ENCODE data around the gene DCLRE1C. TPM values are rescaled to one million over a fixed set of nuclear protein-coding genes. Genes with fewer than 3 reads are reported as not detected.
A peak's percentile ranks its signal among the peaks of the same experiment; 100 is the strongest.

DCLRE1C gene
- total and polyA plus RNA-seq, 2 of the 8 experiments (the other 6 are each of a cell fraction or from before 2014, with no cell fraction given) = 0.77 to 7.4 TPM

DNA sequence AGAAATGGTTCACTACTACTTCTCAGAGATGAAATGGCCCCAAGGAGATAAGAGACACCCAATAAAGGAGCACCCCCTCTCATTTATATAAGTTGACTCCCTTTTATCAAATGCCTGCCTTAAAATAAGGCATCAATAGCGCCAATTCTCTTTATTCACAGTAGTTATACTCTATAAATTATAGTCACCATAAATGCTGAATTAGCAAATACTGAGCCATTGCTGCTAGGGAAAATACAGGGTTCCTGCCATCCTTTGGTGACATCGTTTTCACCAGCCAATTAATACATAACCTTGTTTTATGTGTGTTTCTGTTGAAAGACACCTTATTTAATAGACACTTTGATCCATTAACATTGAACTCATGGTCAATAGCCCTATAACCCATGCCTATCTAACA, 28.6 kb downstream of the DCLRE1C start:
- H4K8ac ChIP-seq (ENCODE audit: extremely low read depth, insufficient read depth, low read length) = no peak overlapping the region
- no peak overlapping the region for H3K18ac ChIP-seq (ENCODE audit: extremely low read depth, low read length)
- H3K14ac ChIP-seq (ENCODE audit: insufficient read length) = no peak overlapping the region
- H3K4me2 ChIP-seq (ENCODE audit: insufficient read depth in 1 of 2, low read depth in 2 of 2, low read length in 2 of 2) = no peak overlapping the region
- H4K5ac ChIP-seq (ENCODE audit: insufficient read length, low read depth, low read length) = no peak overlapping the region
- ChIA-PET POLR2A (ENCODE audit: partially characterized antibody) (no interaction called here), CTCF (ENCODE audit: partially characterized antibody) (no interaction called here)
- no peak overlapping the region for H2BK5ac ChIP-seq (ENCODE audit: low read depth, low read length)
- H2AFZ ChIP-seq (ENCODE audit: low read length) = no peak overlapping the region
- H3K23me2 ChIP-seq (ENCODE audit: low read depth, low read length) = no peaks in the 10 kb centered on the region
- no peak overlapping the region for H2BK120ac ChIP-seq (replicated peaks; ENCODE audit: low read depth, low read length)
- no peak overlapping the region for H3K4ac ChIP-seq (replicated peaks; ENCODE audit: insufficient read length, low read depth, low read length)
- no peak overlapping the region for H2BK20ac ChIP-seq (ENCODE audit: low read length)
- H3K4me1 ChIP-seq (replicated peaks in 1 of 4; ENCODE audit: control insufficient read depth in 3 of 4, insufficient read depth in 4 of 4, low read length in 3 of 4) = no peaks in the 10 kb centered on the region
- H2BK12ac ChIP-seq (ENCODE audit: low read depth, low read length) = no peak overlapping the region
- H3K27me3 ChIP-seq (replicated peaks in 1 of 4; ENCODE audit: control insufficient read depth in 3 of 4, extremely low read depth in 1 of 4, insufficient read depth in 3 of 4, low read length in 3 of 4) = no peaks in the 10 kb centered on the region
- peaks cover 0 to 3% of the 10 kb centered on the region in 2 experiments for H4K20me1 ChIP-seq (replicated peaks in 1 of 2; ENCODE audit: control insufficient read depth in 1 of 2, insufficient read depth in 2 of 2, low read length in 2 of 2)
- no peak overlapping the region for H3K9ac ChIP-seq (replicated peaks in 1 of 4; ENCODE audit: extremely low read depth in 1 of 4, low read depth in 3 of 4, low read length in 3 of 4)
- TF ChIP-seq CHD2 (IDR thresholded peaks at IDR 0.05; ENCODE audit: low read length) (no peak), SP2 (IDR thresholded peaks at IDR 0.05; ENCODE audit: low read length) (no peak), TEAD4 (IDR thresholded peaks at IDR 0.05; ENCODE audit: low read depth, low read length) (no peak), SIRT6 (IDR thresholded peaks at IDR 0.05; ENCODE audit: low read length) (no peak), MAFK (IDR thresholded peaks at IDR 0.05; ENCODE audit: low read depth, low read length) (0 out of 2 replicates have a peak, but pooled peaks have one; percentile 40), SIX5 (IDR thresholded peaks at IDR 0.05; ENCODE audit: low read depth, low read length) (no peak)
- H3K36me3 ChIP-seq (ENCODE audit: control insufficient read depth in 2 of 4, insufficient read depth in 4 of 4, low read length in 3 of 4) = peaks cover 0 to 12% (median 6%) of the 10 kb centered on the region in 4 experiments; a peak in 6 of 8 replicates
- H3K27ac ChIP-seq (ENCODE audit: low read depth, low read length) = no peak overlapping the region
- H4K91ac ChIP-seq (replicated peaks; ENCODE audit: insufficient read length, low read length) = no peak overlapping the region
- no peaks in the 10 kb centered on the region for H3K79me2 ChIP-seq (ENCODE audit: control insufficient read depth in 1 of 2, insufficient read depth in 2 of 2, low read length in 2 of 2)
- no peaks in the 10 kb centered on the region for H3K9me3 ChIP-seq (ENCODE audit: insufficient read depth in 2 of 2, low read depth in 1 of 2, low read length in 1 of 2)
- no peak for FAIRE-seq
- 94% methylated on average over 2 of the region's 2 CpGs; no CpG with 5 or more reads in 1 of the 2 experiments for WGBS, 2 experiments (ENCODE audit: extremely low coverage in 1 of 2, insufficient coverage in 1 of 2, insufficient read length in 1 of 2, insufficient replicate concordance in 2 of 2, low coverage in 1 of 2, low lambda C conversion rate in 2 of 2, missing lambda C conversion rate in 1 of 2)
- H2BK15ac ChIP-seq (ENCODE audit: low read length) = no peak overlapping the region
- no peaks in the 10 kb centered on the region for H3K79me1 ChIP-seq (ENCODE audit: low read depth, low read length)
- no peak overlapping the region for H3K56ac ChIP-seq (replicated peaks; ENCODE audit: insufficient read length, low read depth, low read length)
- H3K4me3 ChIP-seq (ENCODE audit: extremely low read depth in 1 of 4, insufficient read depth in 2 of 4, low read depth in 3 of 4, low read length in 4 of 4) = no peak overlapping the region
- no peak for DNase-seq (ENCODE audit: low read depth in 1 of 2, low spot score in 2 of 2)
- H2AK5ac ChIP-seq (ENCODE audit: low read depth, low read length) = no peak overlapping the region
- H3K23ac ChIP-seq (ENCODE audit: insufficient read length) = no peak overlapping the region

Measured in H1 (cell line).